IMR-90 (cell line): ENCODE results near the gene TPGS2. TPM values are rescaled to one million over a fixed set of nuclear protein-coding genes. Genes with fewer than 3 reads are reported as not detected.

Experiments used
- ATAC-seq: fragments of 200-7000 bp; cut with Tn5 transposase; 2 replicates; pipeline ENCODE4 v1.9.1; 2020; ENCODE audit warnings: low read depth, mild to moderate bottlenecking, moderate library complexity
- BruUV-seq: library from RNA; stranded (reverse); fragments of 400-500 nt; replicated peaks from 2 replicates; lab custom pipeline; 2021; lab: Mats Ljungman, UMichigan
- CTCF ChIA-PET: fragments of 300-600 bp; formaldehyde crosslinking; extraction: SDS; loops from one replicate; lab custom pipeline; 2021; ENCODE audit warnings: antibody characterized with exemption; lab: Yijun Ruan, JAX
- POLR2A ChIA-PET: fragments of 300-600 bp; sonication (Branson Sonifier 250); formaldehyde crosslinking; loops from one replicate; lab custom pipeline; 2022; ENCODE audit warnings: antibody characterized with exemption; ENCODE audit not compliant: unreplicated experiment; lab: Charles Lee
- DNase-seq: peaks from one replicate; pipeline ENCODE4 v3.0.0; 2013
- H2AFZ ChIP-seq: replicated peaks from 2 replicates; pipeline ENCODE3; 2013; ENCODE audit warnings: low read length, mild to moderate bottlenecking; ENCODE audit not compliant: poor library complexity
- H2AK5ac ChIP-seq: 2 replicates; pipeline ENCODE4 v1.6.1; 2013; ENCODE audit warnings: low read depth, low read length, inconsistent platforms
- H2AK9ac ChIP-seq: replicated peaks from 2 replicates; pipeline ENCODE3; 2013; ENCODE audit warnings: mild to moderate bottlenecking, low read depth, low read length, moderate library complexity; ENCODE audit not compliant: poor library complexity
- H2BK120ac ChIP-seq: 2 replicates; pipeline ENCODE4 v1.6.1; 2013; ENCODE audit warnings: low read depth, low read length, inconsistent platforms
- H2BK15ac ChIP-seq: 3 replicates; pipeline ENCODE4 v1.6.1; 2013; ENCODE audit warnings: low read depth, low read length, inconsistent platforms
- H2BK20ac ChIP-seq: 2 replicates; pipeline ENCODE4 v1.6.1; 2013; ENCODE audit warnings: low read depth, mild to moderate bottlenecking, inconsistent platforms, low read length, moderate library complexity
- H2BK5ac ChIP-seq: 2 replicates; pipeline ENCODE4 v1.6.1; 2013; ENCODE audit warnings: mild to moderate bottlenecking, low read depth, low read length, inconsistent platforms; ENCODE audit not compliant: poor library complexity, severe bottlenecking
- H3K14ac ChIP-seq: replicated peaks from 2 replicates; pipeline ENCODE4 v1.6.1; 2013; ENCODE audit warnings: low read depth, low read length, inconsistent platforms
- H3K18ac ChIP-seq: 2 replicates; pipeline ENCODE4 v1.6.1; 2013; ENCODE audit warnings: low read depth, low read length, control low read depth
- H3K23ac ChIP-seq: 2 replicates; pipeline ENCODE4 v1.6.1; 2013; ENCODE audit warnings: low read depth, low read length, inconsistent platforms
- H3K27ac ChIP-seq: 2 replicates; pipeline ENCODE4 v1.5.1; 2013; ENCODE audit warnings: mild to moderate bottlenecking, control low read depth, low read length; ENCODE audit not compliant: insufficient read depth
- H3K27me3 ChIP-seq: 2 replicates; pipeline ENCODE4 v1.6.1; 2013; ENCODE audit warnings: low read length; ENCODE audit not compliant: control insufficient read depth, insufficient read depth
- H3K36me3 ChIP-seq: 2 replicates; pipeline ENCODE4 v1.6.1; 2013; ENCODE audit warnings: low read length, mixed read lengths; ENCODE audit not compliant: control insufficient read depth, insufficient read depth
- H3K4ac ChIP-seq: 2 replicates; pipeline ENCODE4 v1.6.1; 2013; ENCODE audit warnings: low read depth, low read length, inconsistent platforms
- H3K4me1 ChIP-seq: 2 replicates; pipeline ENCODE4 v1.6.1; 2013; ENCODE audit warnings: low read length, mixed read lengths; ENCODE audit not compliant: control insufficient read depth, insufficient read depth
- H3K4me2 ChIP-seq: 2 replicates; pipeline ENCODE4 v1.6.1; 2013; ENCODE audit warnings: low read depth, mild to moderate bottlenecking, control low read depth, low read length, moderate library complexity
- H3K4me3 ChIP-seq: 2 replicates; pipeline ENCODE4 v1.5.1; 2013; ENCODE audit warnings: low read depth, mild to moderate bottlenecking, control low read depth, low read length, moderate library complexity; ENCODE audit not compliant: insufficient read depth
- H3K56ac ChIP-seq: 2 replicates; pipeline ENCODE4 v1.6.1; 2013; ENCODE audit warnings: low read length, inconsistent platforms; ENCODE audit not compliant: insufficient read depth; ENCODE audit errors: extremely low read depth
- H3K79me1 ChIP-seq, 2 experiments: 2 replicates each; pipeline ENCODE4 v1.6.1; 2013; ENCODE audit warnings: low read length in 2 of 2, inconsistent platforms in 1 of 2, low read depth in 1 of 2
- H3K9ac ChIP-seq: 2 replicates; pipeline ENCODE4 v1.6.1; 2013; ENCODE audit warnings: low read depth, low read length, control low read depth
- H3K9me1 ChIP-seq: 2 replicates; pipeline ENCODE4 v1.6.1; 2013; ENCODE audit warnings: low read length, inconsistent platforms; ENCODE audit not compliant: insufficient read depth
- H3K9me3 ChIP-seq: 2 replicates; pipeline ENCODE4 v1.6.1; 2013; ENCODE audit warnings: low read length; ENCODE audit not compliant: control insufficient read depth, insufficient read depth
- H4K20me1 ChIP-seq: 2 replicates; pipeline ENCODE4 v1.6.1; 2013; ENCODE audit warnings: low read length, inconsistent platforms; ENCODE audit not compliant: insufficient read depth
- H4K5ac ChIP-seq: 2 replicates; pipeline ENCODE4 v1.6.1; 2013; ENCODE audit warnings: mild to moderate bottlenecking, low read depth, low read length, control low read depth
- H4K8ac ChIP-seq, 2 experiments: 2 replicates each; pipeline ENCODE4 v1.6.1; 2013; ENCODE audit warnings: low read depth in 2 of 2, low read length in 2 of 2, control low read depth in 1 of 2, inconsistent platforms in 1 of 2
- H4K91ac ChIP-seq: 2 replicates; pipeline ENCODE4 v1.6.1; 2013; ENCODE audit warnings: low read depth, low read length, inconsistent platforms; ENCODE audit not compliant: insufficient read depth
- BHLHE40 ChIP-seq: fragments of 150-350 bp; IDR thresholded peaks from 2 replicates; pipeline ENCODE4 v1.6.1; 2016; ENCODE audit warnings: mild to moderate bottlenecking, low read depth, low read length
- CHD1 ChIP-seq: IDR thresholded peaks from 2 replicates; pipeline ENCODE4 v1.6.1; 2012; ENCODE audit warnings: low read depth, low read length, improper control_type of control experiment
- FOS ChIP-seq: fragments of 150-350 bp; IDR thresholded peaks from 2 replicates; pipeline ENCODE4 v1.6.1; 2016; ENCODE audit warnings: low read depth, low read length
- MXI1 ChIP-seq: IDR thresholded peaks from 2 replicates; pipeline ENCODE4 v1.6.1; 2012; ENCODE audit warnings: low read depth, mild to moderate bottlenecking, low read length, moderate library complexity, borderline replicate concordance
- NFE2L2 ChIP-seq: fragments of 150-350 bp; IDR thresholded peaks from 2 replicates; pipeline ENCODE4 v1.6.1; 2016; ENCODE audit warnings: low read depth, mild to moderate bottlenecking, low read length
- POLR2A ChIP-seq: IDR thresholded peaks from 2 replicates; pipeline ENCODE4 v1.6.1; 2012; ENCODE audit warnings: mild to moderate bottlenecking, low read depth, low read length
- WGBS, 2 experiments: methylation state at CpG; one replicate each; pipeline versions ENCODE4 v1.1.5 to v1.1.7; 2013; ENCODE audit warnings: missing lambda C conversion rate in 2 of 2; ENCODE audit not compliant: insufficient read length in 1 of 2; ENCODE audit errors: extremely low coverage in 2 of 2; 5-methylcytosine and 5-hydroxymethylcytosine counted together
- dilution Hi-C: fragments of 300-500 bp; cut with HindIII; formaldehyde crosslinking; loops from one replicate; pipeline ENCODE4 v1.14.3; 2018; ENCODE audit warnings: low sequenced_read_pairs; ENCODE audit not compliant: unreplicated experiment
- in situ Hi-C: fragments of 300-500 bp; cut with MboI; formaldehyde crosslinking; loops from 3 replicates; pipeline ENCODE4 v1.14.3; 2019; ENCODE audit warnings: low sequenced_read_pairs, inconsistent platforms, mixed read lengths
- intact Hi-C: fragments of 100-400 bp; cut with micrococcal nuclease; formaldehyde crosslinking; loops from 2 replicates; pipeline ENCODE4 v1.10.0; 2022
- polyA plus RNA-seq, 3 experiments: library from polyadenylated mRNA; depleted of rRNA; stranded (reverse); fragments of >200 nt; gene quantifications; 2 replicates each; pipeline ENCODE4 v1.2.3, GENCODE V29; 2012; ENCODE audit warnings: low replicate concordance in 1 of 3
- total RNA-seq: library from RNA; depleted of rRNA; stranded (reverse); fragments of >200 nt; gene quantifications from 2 replicates; pipeline ENCODE4 v1.2.3, GENCODE V29; 2012
- TF ChIP-seq, protein P1 (sequence below): conservative IDR thresholded peaks from 2 replicates; pipeline ENCODE4 v1.5.1; 2012; ENCODE audit warnings: mild to moderate bottlenecking, low read depth, low read length, improper control_type of control experiment
- TF ChIP-seq, protein P2 (sequence below): fragments of 150-350 bp; IDR thresholded peaks from 2 replicates; pipeline ENCODE4 v1.6.1; 2016; ENCODE audit warnings: low read depth, mild to moderate bottlenecking, low read length, moderate library complexity, borderline replicate concordance

TPGS2 gene
- total and polyA plus RNA-seq, 2 of the 4 experiments (the other 2 are of a cell fraction): 201 to 294 TPM

DNA sequence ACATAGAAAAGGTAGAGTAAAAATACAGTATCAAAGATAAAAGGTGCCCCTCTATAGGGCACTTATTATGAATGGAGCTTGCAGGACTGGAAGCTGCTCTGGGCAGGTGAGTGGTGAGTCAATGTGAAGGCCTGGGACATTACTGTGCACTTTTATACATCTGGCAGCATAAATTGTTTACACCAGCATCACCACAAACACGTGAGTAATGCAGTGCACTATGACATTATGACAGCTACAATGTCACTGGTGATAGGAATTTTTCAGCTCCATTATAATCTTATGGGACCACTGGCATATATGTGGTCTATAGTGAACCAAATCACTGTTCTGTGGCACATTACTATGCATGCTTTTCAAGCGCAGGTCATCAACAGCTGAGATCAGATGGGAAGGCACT, 48.1 kb downstream of the TPGS2 start:
- dilution Hi-C loops (no loop called here), in situ Hi-C loops (no loop called here), intact Hi-C loops (no loop called here)
- Histone ChIP-seq H4K5ac (no peak overlapping the region), H3K9ac (no peak overlapping the region), H4K20me1 (peaks cover 3% of the 10 kb centered on the region; the same call in 1 of the 2 replicates), H3K14ac (peak overlapping the region; percentile 79; the same call in 1 of the 2 replicates), H3K56ac (no peak overlapping the region), H2BK120ac (no peak overlapping the region; the same call in 1 of the 2 replicates), H3K27ac (no peak overlapping the region), H2BK5ac (peak overlapping the region; percentile 20), H3K9me1 (peaks cover 10% of the 10 kb centered on the region), H2BK15ac (no peak overlapping the region), H2BK20ac (peak overlapping the region; percentile 40; the same call in 1 of the 2 replicates), H4K91ac (no peak overlapping the region), H4K8ac (no peak overlapping the region), H3K36me3 (no peaks in the 10 kb centered on the region; the same call in 1 of the 2 replicates), H2AFZ (no peak overlapping the region), H2AK9ac (peak overlapping the region; percentile 60), H3K9me3 (no peaks in the 10 kb centered on the region), H3K4me3 (no peak overlapping the region), H3K27me3 (no peaks in the 10 kb centered on the region), H3K18ac (no peak overlapping the region), H3K23ac (0 out of 2 replicates have a peak overlapping the region, but pooled peaks have one; percentile 45), H3K79me1 (no peaks in the 10 kb centered on the region), H3K4ac (peak overlapping the region; percentile 16; the same call in 1 of the 2 replicates), H3K4me1 (peaks cover 7% of the 10 kb centered on the region; the same call in 1 of the 2 replicates), H3K4me2 (no peak overlapping the region), H2AK5ac (0 out of 2 replicates have a peak overlapping the region, but pooled peaks have one; percentile 37)
- peak; percentile 73 for DNase-seq
- ChIA-PET CTCF (no interaction called here), POLR2A (no interaction called here)
- TF ChIP-seq BHLHE40 (peak; percentile 86), CHD1 (no peak), POLR2A (no peak), NFE2L2 (no peak), FOS (no peak), MXI1 (no peak)
- TF ChIP-seq, protein P1, sequence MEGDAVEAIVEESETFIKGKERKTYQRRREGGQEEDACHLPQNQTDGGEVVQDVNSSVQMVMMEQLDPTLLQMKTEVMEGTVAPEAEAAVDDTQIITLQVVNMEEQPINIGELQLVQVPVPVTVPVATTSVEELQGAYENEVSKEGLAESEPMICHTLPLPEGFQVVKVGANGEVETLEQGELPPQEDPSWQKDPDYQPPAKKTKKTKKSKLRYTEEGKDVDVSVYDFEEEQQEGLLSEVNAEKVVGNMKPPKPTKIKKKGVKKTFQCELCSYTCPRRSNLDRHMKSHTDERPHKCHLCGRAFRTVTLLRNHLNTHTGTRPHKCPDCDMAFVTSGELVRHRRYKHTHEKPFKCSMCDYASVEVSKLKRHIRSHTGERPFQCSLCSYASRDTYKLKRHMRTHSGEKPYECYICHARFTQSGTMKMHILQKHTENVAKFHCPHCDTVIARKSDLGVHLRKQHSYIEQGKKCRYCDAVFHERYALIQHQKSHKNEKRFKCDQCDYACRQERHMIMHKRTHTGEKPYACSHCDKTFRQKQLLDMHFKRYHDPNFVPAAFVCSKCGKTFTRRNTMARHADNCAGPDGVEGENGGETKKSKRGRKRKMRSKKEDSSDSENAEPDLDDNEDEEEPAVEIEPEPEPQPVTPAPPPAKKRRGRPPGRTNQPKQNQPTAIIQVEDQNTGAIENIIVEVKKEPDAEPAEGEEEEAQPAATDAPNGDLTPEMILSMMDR: no peak
- TF ChIP-seq, protein P2, sequence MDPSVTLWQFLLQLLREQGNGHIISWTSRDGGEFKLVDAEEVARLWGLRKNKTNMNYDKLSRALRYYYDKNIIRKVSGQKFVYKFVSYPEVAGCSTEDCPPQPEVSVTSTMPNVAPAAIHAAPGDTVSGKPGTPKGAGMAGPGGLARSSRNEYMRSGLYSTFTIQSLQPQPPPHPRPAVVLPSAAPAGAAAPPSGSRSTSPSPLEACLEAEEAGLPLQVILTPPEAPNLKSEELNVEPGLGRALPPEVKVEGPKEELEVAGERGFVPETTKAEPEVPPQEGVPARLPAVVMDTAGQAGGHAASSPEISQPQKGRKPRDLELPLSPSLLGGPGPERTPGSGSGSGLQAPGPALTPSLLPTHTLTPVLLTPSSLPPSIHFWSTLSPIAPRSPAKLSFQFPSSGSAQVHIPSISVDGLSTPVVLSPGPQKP: no peak
- WGBS, 2 experiments: no CpG with 5 or more reads among the region's 2 CpGs
- no TSS peak for BruUV-seq
- ATAC-seq: peak; percentile 73
